GM18870 (cell line): ENCODE measurements around the gene CELSR2.

Experiments
- ATAC-seq: cut with Tn5 transposase; IDR thresholded peaks from one replicate; pipeline ENCODE4 v1.9.1; 2021; ENCODE audit warnings: moderate library complexity; ENCODE audit not compliant: unreplicated experiment

Gene CELSR2

DNA sequence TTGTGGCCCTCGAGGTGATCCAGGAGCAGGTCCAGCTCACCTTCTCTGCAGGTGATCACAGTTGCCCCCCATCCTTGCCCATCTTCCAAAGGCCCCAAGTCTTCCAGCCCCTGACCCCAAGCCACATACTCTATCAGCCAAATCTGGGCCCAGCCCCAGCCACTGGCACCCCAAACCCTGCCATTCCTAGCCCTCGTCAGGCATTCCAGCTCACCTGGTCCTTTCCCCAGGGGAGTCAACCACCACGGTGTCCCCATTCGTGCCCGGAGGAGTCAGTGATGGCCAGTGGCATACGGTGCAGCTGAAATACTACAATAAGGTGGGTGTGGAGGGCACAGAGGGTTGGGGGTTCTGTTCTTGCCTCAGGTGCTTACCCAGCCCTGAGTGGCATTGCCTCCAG lies 12.2 kb downstream of the CELSR2 start:
- no peak for ATAC-seq

DNA sequence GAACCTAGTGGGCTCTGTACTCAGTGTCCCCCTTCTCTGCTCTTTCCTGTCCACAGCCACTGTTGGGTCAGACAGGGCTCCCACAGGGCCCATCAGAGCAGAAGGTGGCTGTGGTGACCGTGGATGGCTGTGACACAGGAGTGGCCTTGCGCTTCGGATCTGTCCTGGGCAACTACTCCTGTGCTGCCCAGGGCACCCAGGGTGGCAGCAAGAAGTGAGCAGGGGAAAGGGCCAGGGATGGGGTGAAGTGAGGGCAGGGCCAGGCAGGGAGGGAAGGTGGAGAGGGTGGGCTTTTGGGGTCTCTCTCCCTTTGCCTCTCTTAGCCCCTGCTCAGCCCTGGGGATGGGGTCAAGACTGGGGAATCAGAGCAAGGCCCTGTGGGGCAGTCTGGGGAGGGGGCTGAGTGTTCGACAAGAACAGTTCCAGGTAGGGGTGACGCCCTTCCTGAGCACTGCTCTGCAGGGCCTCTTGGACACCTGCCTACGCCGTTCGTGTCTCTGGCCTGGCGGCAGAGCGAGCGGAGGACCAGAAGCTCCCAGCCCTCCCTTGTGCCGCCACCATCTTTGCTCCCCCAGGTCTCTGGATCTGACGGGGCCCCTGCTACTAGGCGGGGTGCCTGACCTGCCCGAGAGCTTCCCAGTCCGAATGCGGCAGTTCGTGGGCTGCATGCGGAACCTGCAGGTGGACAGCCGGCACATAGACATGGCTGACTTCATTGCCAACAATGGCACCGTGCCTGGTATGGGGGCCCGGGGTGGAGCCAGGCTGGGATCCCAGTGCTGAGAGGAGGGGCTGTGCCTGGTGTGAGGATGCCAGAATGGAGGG lies 13.1 kb downstream of the CELSR2 start:
- ATAC-seq, result no peak

- ATAC-seq, result no peak
These were observed 13.9 kb downstream of the CELSR2 start for GRCh38 chr1:109263234-109263596.

- ATAC-seq, result no peak
These were observed 14.4 kb downstream of the CELSR2 start for GRCh38 chr1:109263597-109264378.

DNA sequence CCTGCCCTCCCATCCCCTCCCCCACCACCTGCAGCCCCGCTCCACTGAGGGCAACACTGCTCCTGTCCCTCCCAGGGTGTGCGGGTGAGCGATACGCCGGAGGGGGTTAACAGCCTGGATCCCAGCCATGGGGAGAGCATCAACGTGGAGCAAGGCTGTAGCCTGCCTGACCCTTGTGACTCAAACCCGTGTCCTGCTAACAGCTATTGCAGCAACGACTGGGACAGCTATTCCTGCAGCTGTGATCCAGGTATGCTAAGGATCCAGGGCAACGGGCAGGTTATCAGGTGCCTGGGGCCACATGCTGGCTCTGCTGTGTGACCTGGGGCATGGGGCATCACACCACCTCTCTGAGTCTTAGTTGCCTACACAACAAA lies 15.0 kb downstream of the CELSR2 start:
- ATAC-seq, result no peak

GRCh38 chr1:109265016-109265415 lies 15.7 kb downstream of the CELSR2 start:
- no peak for ATAC-seq

DNA sequence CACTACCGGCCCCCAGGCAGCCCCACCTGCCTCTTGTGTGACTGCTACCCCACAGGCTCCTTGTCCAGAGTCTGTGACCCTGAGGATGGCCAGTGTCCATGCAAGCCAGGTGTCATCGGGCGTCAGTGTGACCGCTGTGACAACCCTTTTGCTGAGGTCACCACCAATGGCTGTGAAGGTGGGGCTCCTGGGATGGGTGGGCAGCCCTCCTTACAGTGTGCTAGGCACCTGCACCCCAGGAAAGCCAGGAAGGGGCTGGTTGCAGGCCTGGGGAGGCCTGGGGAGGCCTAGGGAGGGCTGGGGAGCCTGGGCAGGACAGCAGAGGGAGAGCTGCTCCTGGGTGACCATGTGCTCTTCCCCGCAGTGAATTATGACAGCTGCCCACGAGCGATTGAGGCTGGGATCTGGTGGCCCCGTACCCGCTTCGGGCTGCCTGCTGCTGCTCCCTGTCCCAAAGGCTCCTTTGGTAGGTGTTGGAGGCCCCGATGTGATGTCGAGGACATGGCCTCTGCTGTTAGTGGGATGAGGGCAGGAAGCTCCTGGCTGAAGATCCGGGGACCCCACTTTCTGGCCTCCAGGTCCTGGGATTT lies 16.5 kb downstream of the CELSR2 start:
- no peak for ATAC-seq

DNA sequence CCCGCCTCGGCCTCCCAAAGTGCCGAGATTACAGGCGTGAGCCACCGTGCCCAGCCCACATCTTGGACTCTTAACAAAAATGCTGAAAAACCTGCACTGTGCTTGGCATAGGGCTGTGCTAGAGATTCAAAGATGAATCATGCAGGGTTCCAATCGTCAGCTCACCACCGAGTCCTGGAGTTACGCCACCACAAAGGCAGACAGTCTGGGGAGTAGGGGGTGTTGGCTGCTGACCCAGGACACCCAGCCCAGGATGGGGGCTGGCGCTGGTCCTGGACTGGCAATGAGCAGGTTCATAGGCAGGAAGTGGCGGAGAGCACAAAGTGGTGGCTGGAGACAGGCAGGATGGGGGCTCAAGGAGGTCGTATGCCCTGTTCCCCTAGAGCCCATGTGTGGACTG lies 17.6 kb downstream of the CELSR2 start:
- no peak for ATAC-seq

DNA sequence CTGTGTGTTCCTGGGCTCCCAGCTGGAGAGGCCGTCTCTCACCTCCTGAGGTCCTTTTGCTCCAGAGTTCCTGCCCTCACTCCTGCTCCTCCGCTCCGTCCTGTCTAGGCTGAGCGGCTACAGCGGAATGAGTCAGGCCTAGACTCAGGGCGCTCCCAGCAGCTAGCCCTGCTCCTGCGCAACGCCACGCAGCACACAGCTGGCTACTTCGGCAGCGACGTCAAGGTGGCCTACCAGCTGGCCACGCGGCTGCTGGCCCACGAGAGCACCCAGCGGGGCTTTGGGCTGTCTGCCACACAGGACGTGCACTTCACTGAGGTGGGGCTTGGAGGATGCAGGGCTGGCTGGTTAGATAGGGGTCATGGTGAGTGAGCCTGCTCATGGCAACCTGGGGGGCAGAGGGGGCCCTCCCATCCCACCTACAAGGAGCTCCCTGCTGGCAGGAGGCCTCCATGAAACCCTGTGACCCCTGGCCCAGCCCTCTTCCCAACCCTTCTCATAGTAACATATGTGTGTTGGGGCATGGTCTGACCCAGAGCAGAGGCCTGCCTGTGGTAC lies 18.5 kb downstream of the CELSR2 start:
- no peak for ATAC-seq

GRCh38 chr1:109268431-109269211 lies 19.3 kb downstream of the CELSR2 start:
- no peak for ATAC-seq

DNA sequence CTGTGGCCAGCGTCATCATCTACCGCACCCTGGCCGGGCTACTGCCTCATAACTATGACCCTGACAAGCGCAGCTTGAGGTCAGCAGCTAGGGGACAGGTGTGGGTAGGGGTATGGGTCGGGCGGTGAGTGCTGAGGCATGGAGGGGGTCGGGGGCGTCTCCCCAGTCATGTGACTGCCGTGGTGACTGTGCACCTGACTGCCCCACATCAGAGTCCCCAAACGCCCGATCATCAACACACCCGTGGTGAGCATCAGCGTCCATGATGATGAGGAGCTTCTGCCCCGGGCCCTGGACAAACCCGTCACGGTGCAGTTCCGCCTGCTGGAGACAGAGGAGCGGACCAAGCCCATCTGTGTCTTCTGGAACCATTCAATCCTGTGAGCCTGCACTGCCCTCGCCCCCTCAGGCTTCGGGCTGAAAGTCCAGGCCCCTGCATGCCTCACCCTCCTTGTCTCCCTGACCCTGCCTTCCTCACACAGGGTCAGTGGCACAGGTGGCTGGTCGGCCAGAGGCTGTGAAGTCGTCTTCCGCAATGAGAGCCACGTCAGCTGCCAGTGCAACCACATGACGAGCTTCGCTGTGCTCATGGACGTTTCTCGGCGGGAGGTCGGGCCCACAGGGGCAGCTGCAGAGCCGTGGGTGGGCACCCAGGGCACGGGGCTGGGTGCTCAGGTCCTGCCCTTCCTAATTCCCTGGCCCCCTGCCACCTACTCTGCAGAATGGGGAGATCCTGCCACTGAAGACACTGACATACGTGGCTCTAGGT lies 20.1 kb downstream of the CELSR2 start:
- no peak for ATAC-seq

GRCh38 chr1:109269981-109270622 lies 20.8 kb downstream of the CELSR2 start:
- no peak for ATAC-seq

DNA sequence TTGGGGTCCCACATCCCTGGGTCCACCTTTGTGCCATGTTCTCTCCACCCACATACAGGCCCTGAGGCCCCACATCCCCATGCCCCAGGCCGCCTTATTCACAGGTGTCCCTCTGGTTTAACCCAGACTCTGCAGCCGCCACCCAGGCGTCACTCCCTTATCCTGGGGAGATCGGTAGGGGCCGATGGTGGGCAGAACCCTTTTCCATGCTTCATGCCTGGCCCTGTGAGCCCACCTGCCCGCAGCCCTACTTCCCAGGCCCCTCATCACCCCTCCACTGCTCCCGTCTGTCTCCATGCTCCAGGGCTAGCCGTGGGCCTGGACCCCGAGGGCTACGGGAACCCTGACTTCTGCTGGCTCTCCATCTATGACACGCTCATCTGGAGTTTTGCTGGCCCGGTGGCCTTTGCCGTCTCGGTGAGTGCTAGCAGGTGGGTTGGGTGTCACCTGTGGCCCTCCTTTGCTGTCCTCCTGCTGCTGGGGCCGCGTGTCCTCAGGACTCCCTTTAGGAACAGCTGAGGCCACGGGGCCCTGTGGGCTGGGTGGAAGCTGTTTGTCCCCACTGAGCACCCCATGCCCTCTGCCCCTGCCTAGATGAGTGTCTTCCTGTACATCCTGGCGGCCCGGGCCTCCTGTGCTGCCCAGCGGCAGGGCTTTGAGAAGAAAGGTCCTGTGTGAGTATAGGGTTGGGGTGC lies 21.4 kb downstream of the CELSR2 start:
- no peak for ATAC-seq

DNA sequence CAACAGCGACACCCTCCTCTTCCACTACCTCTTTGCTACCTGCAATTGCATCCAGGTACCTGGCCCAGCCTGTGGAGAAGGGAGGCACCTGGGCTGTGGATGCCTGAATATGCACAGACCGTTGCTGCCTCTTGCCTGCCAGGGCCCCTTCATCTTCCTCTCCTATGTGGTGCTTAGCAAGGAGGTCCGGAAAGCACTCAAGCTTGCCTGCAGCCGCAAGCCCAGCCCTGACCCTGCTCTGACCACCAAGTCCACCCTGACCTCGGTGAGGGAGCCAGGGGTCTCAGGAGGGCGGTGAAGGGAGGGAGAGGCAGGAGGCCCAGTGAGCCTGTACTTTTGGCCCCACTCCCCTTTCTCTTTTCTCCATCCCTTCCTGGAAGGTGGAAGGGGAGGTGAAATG lies 22.1 kb downstream of the CELSR2 start:
- ATAC-seq, result no peak

DNA sequence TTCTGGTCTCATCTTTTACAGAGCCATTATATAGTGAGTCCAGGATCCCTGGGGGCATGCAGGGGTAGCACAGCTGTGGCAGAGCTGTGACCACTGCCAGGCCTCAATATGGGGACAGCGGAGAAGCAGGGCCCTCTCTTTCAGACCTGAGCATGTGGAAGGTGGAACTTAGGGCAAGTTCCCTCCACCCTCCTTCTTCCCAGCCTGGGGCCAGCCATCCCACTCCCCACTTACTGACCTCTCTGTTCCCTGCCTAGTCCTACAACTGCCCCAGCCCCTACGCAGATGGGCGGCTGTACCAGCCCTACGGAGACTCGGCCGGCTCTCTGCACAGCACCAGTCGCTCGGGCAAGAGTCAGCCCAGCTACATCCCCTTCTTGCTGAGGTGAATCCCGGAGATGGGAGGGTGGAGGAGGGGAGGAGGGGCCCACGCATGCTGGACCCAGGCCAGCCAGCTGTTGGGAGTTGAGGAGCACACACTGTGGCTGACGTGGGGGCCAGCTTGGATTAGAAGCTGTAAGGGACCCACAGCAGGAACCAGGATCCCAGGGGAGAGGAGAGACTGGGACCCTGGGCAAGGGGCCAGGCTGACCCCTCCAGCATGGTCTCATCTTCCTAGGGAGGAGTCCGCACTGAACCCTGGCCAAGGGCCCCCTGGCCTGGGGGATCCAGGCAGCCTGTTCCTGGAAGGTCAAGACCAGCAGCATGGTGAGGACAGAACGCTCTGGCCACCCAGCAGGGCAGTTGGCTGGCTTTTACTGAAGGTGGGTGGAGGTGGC lies 22.9 kb downstream of the CELSR2 start:
- no peak for ATAC-seq

- no peak for ATAC-seq
These were observed 23.6 kb downstream of the CELSR2 start for GRCh38 chr1:109272831-109273547.

DNA sequence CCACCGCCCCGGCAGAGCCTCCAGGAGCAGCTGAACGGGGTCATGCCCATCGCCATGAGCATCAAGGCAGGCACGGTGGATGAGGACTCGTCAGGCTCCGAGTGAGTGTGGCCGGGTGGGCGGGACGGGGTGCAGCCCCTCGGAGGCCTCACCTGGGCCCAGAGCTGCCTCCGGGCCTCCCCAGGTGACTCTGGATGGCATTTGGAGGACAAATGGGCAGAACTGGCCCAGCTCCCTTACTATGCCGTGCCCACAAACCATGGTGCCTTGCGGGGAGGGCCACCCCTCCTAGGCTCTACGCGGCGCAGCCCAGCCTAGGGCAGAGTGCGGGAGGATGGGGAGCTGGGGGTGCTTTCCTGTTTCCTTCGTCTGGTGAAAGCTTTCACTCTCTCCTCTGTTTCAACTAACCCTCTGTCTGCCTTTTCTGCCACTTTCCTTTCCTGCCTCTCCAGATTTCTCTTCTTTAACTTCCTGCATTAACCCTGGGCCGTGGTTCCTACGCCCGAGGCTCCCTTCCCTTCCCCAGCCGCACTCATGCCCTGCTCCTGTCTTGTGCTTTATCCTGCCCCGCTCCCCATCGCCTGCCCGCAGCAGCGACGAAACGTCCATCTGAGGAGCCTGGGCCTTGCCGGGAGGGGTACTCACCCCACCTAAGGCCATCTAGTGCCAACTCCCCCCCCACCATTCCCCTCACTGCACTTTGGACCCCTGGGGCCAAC lies 24.4 kb downstream of the CELSR2 start:
- ATAC-seq, result no peak
